ENCODE data around the gene BUD13. TPM values are rescaled to one million over a fixed set of nuclear protein-coding genes. Genes with fewer than 3 reads are reported as not detected.
A peak's percentile ranks its signal among the peaks of the same experiment; 100 is the strongest.

Gene BUD13
- total RNA-seq, 1 donor from 2014 or later = 12.1 TPM

DNA sequence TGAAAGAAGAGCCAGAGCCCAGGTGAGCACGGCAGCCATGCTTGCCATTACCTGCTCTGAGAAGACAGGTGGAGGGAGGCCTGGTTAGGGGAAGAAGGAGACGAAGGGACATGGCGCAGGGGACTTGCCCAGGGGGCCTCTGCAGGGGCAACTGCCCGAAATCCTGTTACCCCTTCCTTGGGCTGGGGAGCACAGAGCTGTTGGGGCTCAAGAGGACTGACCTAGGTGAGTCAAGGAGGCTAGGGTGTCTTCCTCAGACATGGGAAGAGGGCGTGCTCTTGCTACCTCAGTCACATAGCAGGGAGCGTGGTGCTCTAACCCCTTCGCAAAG is 19.0 kb upstream of the BUD13 start, which contains the start of gene APOA5:
Gene APOA5 (minus strand): TSS at position 67 of the 331 bp plus-strand sequence. CDS start 19 bp downstream, at position 48.
- DNase-seq (ENCODE audit: low read depth) = no peak

DNA sequence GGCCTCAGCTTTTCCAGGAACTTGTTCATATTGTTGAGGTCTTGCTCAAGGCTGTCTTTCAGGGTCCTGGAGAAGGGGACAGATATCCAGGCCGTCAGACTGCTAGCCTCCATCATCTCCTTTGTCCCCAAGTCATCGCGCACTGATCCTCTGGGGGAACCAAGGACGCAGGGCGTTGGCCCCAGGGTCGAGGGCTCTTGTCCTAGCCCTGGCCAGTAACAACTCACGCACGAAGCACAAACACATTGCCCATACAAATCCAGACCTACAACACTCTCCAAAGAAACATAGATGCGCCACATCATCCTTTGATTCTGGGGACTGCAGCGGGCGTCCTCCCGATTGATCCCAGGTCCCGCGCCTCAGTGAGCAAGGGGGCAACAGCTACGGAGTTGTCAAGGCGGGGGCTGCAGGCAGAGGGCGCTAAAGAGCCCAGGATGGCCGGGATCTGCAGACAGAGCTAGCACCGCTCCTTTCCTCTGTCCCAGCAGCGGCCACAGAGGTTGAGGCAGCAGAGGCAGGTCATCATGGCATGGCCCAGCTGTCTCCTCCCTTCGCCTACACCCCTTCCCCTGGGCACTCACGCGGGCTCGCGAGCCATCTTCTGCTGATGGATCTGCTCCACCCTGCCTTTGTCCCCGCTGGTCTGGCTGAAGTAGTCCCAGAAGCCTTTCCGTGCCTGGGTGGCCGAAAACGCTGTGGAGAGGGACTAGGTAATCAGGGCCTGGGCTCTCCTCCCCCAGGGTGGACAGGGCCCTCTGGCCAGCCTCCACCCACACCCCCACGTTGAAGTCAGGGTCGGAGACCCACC is 18.4 kb upstream of the BUD13 start:
- Histone ChIP-seq H3K36me3 (ENCODE audit: control insufficient read depth, insufficient read depth, low read length) (no peaks in the 10 kb centered on the region), H3K27me3 (ENCODE audit: control insufficient read depth, insufficient read depth, low read length) (peaks cover 2% of the 10 kb centered on the region), H3K4me3 (ENCODE audit: low read depth, low read length) (no peak overlapping the region)
- DNase-seq (ENCODE audit: low read depth) = no peak
- TF ChIP-seq, protein P1, sequence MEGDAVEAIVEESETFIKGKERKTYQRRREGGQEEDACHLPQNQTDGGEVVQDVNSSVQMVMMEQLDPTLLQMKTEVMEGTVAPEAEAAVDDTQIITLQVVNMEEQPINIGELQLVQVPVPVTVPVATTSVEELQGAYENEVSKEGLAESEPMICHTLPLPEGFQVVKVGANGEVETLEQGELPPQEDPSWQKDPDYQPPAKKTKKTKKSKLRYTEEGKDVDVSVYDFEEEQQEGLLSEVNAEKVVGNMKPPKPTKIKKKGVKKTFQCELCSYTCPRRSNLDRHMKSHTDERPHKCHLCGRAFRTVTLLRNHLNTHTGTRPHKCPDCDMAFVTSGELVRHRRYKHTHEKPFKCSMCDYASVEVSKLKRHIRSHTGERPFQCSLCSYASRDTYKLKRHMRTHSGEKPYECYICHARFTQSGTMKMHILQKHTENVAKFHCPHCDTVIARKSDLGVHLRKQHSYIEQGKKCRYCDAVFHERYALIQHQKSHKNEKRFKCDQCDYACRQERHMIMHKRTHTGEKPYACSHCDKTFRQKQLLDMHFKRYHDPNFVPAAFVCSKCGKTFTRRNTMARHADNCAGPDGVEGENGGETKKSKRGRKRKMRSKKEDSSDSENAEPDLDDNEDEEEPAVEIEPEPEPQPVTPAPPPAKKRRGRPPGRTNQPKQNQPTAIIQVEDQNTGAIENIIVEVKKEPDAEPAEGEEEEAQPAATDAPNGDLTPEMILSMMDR (IDR thresholded peaks at IDR 0.05; ENCODE audit: insufficient read depth, low read length, poor library complexity, severe bottlenecking) = peak; percentile 92

More for the DNA sequence above, 19.0 kb upstream of the BUD13 start, which contains the start of gene APOA5:
- Histone ChIP-seq H3K4me3 (ENCODE audit: low read depth, low read length) (no peak within 1 kb of the TSS), H3K27me3 (ENCODE audit: control insufficient read depth, insufficient read depth, low read length) (peaks cover 2% of the 10 kb centered on the region), H3K36me3 (ENCODE audit: control insufficient read depth, insufficient read depth, low read length) (no peaks in the 10 kb centered on the region)
- TF ChIP-seq, protein P1 (IDR thresholded peaks at IDR 0.05; ENCODE audit: insufficient read depth, low read length, poor library complexity, severe bottlenecking) = no peak

DNA sequence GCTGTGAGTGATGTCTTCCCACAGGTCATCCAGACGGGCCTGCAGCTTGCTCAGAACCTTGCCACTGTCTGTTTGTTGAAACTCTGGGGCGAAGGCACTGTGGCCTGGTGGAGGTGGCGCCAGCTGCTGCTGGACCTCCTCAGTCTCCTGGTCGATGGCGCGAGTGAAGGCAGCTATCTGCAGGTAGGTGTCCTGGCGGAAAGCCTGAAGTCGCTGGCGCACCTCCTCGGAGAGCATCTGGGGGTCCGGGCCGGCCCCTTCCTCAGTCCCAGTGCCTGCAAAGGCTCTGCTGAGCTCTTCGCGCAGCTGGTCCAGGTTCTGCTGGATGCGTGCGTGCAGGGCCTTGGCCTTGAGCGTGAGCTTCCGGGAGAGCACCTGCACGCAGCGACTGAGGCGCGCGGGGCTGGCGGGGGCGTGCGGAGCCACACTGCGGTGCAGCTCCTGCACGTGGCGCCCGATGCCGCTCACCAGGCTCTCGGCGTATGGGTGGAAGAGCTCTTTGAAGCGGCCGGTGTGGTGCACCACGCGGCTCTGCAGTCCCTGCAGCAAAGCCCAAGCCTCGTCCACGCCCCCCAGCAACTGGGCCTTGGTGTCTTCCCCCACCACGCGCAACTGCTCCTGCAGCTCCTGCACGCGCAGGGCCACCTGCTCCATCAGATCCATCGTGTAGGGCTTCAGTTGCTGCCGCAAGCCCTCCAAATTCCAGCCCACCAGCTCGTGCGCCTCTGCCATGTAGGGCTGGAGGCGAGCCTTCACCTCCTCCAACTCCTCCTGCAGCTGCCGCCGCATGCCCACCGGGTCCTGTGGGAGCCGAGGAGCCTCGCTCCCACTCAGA is 17.6 kb upstream of the BUD13 start:
- no peak for DNase-seq (ENCODE audit: low read depth)
- peaks cover 2% of the 10 kb centered on the region for H3K27me3 ChIP-seq (ENCODE audit: control insufficient read depth, insufficient read depth, low read length)
- TF ChIP-seq, protein P1 (IDR thresholded peaks at IDR 0.05; ENCODE audit: insufficient read depth, low read length, poor library complexity, severe bottlenecking) = no peak
- H3K4me3 ChIP-seq (ENCODE audit: low read depth, low read length) = no peak overlapping the region
- H3K36me3 ChIP-seq (ENCODE audit: control insufficient read depth, insufficient read depth, low read length) = peaks cover 2% of the 10 kb centered on the region

DNA sequence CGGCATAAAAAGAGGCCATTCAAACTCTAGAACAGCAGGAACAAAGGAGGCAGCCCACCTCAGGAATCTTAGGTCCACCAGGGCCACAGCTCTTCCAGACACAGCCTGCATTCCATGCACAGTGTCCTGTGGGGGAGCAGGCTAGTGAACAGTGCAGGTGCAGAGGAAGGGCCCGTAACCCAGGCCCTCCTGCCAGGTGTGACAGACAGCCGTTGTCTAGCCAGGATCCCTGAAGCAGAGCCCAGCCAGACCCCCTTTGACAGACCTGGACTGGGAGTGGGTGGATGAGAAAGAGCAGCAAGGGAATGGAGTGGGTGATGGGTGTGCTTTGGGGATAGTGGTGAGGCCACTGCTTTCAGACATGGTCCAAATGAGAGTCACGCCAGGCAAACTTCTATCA is 16.2 kb upstream of the BUD13 start:
- Histone ChIP-seq H3K27me3 (ENCODE audit: control insufficient read depth, insufficient read depth, low read length) (peaks cover 2% of the 10 kb centered on the region), H3K36me3 (ENCODE audit: control insufficient read depth, insufficient read depth, low read length) (peaks cover 3% of the 10 kb centered on the region), H3K4me3 (ENCODE audit: low read depth, low read length) (no peak overlapping the region)
- TF ChIP-seq, protein P1 (IDR thresholded peaks at IDR 0.05; ENCODE audit: insufficient read depth, low read length, poor library complexity, severe bottlenecking) = no peak
- DNase-seq (ENCODE audit: low read depth) = no peak

DNA sequence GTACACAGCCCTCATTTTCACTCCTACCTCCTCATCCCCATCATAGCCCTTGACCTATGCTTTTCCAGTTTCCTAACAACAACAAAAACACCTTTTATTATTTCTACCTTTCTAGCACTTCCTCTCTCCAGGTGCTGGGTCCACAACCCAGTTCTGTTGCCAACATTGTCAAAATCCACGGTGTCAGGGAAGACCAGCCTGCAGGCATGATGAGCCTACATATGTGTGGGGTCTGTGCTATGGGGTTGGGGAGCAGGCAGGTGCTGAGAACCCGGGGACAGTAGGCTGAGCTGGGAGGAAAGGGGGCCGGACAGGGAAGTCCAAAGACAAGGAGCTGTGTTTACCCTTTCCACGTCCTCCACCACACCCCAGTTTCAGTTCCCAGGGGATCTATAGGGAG is 15.7 kb upstream of the BUD13 start:
- H3K4me3 ChIP-seq (ENCODE audit: low read depth, low read length) = peak overlapping the region; percentile 92
- H3K36me3 ChIP-seq (ENCODE audit: control insufficient read depth, insufficient read depth, low read length) = peaks cover 3% of the 10 kb centered on the region
- TF ChIP-seq, protein P1 (IDR thresholded peaks at IDR 0.05; ENCODE audit: insufficient read depth, low read length, poor library complexity, severe bottlenecking) = no peak
- peaks cover 2% of the 10 kb centered on the region for H3K27me3 ChIP-seq (ENCODE audit: control insufficient read depth, insufficient read depth, low read length)
- DNase-seq (ENCODE audit: low read depth) = no peak

Data from kidney epithelial cell (primary cell).